Activated naive CD4-positive, alpha-beta T cell treated with anti-CD3 and anti-CD28 coated beads for 36 hours (primary cell): ENCODE results near the gene SVBP. TPM values are rescaled to one million over a fixed set of nuclear protein-coding genes. Genes with fewer than 3 reads are reported as not detected.

Experiments used
- CTCF ChIA-PET: fragments of 350-600 bp; sonication (Branson Sonifier 250); formaldehyde crosslinking; loops from one replicate; lab custom pipeline; 2021; ENCODE audit warnings: antibody characterized with exemption; lab: Charles Lee
- DNase-seq: peaks from one replicate; pipeline ENCODE4 v3.0.0-alpha.2; 2020
- H3K27ac Mint-ChIP-seq: one replicate; pipeline ENCODE4 v1.8.0; 2021; ENCODE audit warnings: mild to moderate bottlenecking, mixed read lengths
- H3K27me3 Mint-ChIP-seq: one replicate; pipeline ENCODE4 v1.8.0; 2021; ENCODE audit warnings: low read depth, mixed read lengths
- H3K36me3 Mint-ChIP-seq: one replicate; pipeline ENCODE4 v1.8.0; 2021; ENCODE audit warnings: low read depth, mixed read lengths
- H3K4me1 Mint-ChIP-seq: one replicate; pipeline ENCODE4 v1.8.0; 2021; ENCODE audit warnings: low read depth, mixed read lengths
- H3K4me3 Mint-ChIP-seq: one replicate; pipeline ENCODE4 v1.8.0; 2021; ENCODE audit warnings: mild to moderate bottlenecking, moderate library complexity, mixed read lengths
- H3K9me3 Mint-ChIP-seq: one replicate; pipeline ENCODE4 v1.8.0; 2021; ENCODE audit warnings: mixed read lengths
- intact Hi-C: fragments of 100-400 bp; cut with micrococcal nuclease; formaldehyde crosslinking; loops from one replicate; pipeline ENCODE4 v1.15.1; 2023
- total RNA-seq, 2 experiments: library from RNA; stranded (reverse); gene quantifications; one replicate each; pipeline ENCODE4 v1.2.3, GENCODE V29; 2021

SVBP gene
- total RNA-seq, 2 experiments from 2014 or later: 16.4 to 17.0 TPM

DNA sequence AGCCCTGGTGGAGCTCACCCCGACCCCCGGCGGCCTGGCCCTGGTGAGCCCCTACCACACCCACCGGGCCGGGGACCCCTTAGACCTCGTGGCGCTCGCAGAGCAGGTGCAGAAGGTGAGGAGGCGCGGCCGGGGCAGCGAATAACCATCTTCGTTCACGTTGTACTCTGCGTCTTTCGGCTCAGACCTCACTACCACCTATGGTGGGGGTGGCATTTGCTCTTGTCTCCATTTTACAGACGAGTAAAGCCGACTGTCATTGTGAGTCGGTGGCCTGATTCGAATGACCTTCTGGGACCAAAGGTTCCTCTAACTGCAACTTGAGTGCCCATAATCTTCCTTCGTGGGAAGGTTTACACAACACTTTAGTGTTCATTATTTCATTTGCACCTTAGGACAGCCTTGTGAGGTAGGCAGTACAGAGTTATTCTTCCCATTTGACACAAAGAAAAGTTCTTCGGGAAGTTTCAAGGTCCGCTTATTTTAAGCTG is 49.6 kb downstream of the SVBP start:
- Mint-ChIP-seq H3K27ac (peak overlapping the region; percentile 70), H3K4me3 (no peak overlapping the region), H3K36me3 (peaks cover 12% of the 10 kb centered on the region), H3K9me3 (no peaks in the 10 kb centered on the region), H3K27me3 (no peaks in the 10 kb centered on the region), H3K4me1 (peaks cover 37% of the 10 kb centered on the region)
- CTCF ChIA-PET: interaction anchor here (0.6 to 4.3 kb wide), 5 partner anchors 10 to 436 kb away, joined by 3 to 23 read pairs (median 7); no protein-coding TSS in a partner anchor
- intact Hi-C loops: loop anchor here (1.0 to 5.0 kb wide), 8 partner anchors 50 to 591 kb away; partner anchors contain the start of genes CDC20, CFAP57, EBNA1BP2 and ERMAP
- no peak for DNase-seq

DNA sequence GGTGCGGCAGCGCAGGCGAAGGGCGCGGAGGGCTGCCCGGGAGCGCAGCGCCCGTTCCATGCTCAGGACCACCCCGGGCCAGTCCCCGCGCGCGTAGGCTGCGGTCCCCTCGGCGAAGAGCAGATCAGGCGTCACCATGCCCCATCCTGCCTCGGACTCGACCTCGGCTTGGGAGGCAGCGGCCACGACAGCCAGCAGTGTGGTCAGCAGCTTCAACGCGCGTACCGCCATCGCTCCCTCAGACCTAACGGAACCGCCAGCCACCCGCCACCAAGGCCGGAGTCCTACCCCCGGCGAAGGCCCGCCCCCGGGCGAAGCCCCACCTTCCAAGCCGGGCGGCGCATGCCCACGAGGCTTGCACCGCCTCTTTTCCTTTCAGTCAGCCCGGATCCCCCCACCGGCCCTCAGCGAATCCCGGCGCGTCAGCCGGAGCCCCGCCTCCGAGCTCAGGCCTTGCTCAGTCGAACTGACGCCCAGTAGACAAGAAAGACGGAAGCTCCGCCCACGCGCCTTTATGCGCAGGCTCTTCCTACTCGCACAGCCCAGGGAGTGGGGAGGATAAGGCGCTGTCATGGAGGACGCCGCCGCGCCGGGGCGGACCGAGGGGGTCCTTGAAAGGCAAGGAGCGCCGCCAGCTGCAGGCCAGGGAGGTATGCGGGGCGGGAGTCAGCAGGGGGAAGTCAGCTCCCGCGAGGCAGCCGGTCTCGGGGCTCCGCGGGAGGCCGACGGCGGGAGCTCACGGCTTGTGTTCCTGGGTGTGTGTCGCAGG is 50.3 kb downstream of the SVBP start, which contains the start of the genes C1orf50 and P3H1:
Gene C1orf50 (plus strand): TSS at position 509 of the 769 bp plus-strand sequence. CDS start 63 bp downstream, at position 572.
Gene P3H1 (minus strand): TSS at position 288 of the 769 bp plus-strand sequence. CDS start 57 bp downstream, at position 231.
- H3K9me3 Mint-ChIP-seq: no peaks in the 10 kb centered on the region
- H3K4me1 Mint-ChIP-seq: peaks cover 35% of the 10 kb centered on the region
- no peaks in the 10 kb centered on the region for H3K27me3 Mint-ChIP-seq
- DNase-seq: peak; percentile 100
- CTCF ChIA-PET: interaction anchor here (0.7 to 4.3 kb wide), 10 partner anchors 9 to 307 kb away, joined by 3 to 23 read pairs (median 4); partner anchors contain the start of genes ERMAP and PPIH
- intact Hi-C loops: loop anchor here (1.0 to 5.0 kb wide), 8 partner anchors 50 to 592 kb away; partner anchors contain the start of genes CDC20, CFAP57, EBNA1BP2 and ERMAP
- no peak within 1 kb of the TSS for H3K4me3 Mint-ChIP-seq
- H3K36me3 Mint-ChIP-seq: peaks cover 16% of the 10 kb centered on the region
- H3K27ac Mint-ChIP-seq: peak within 1 kb of the TSS; percentile 83

- CTCF ChIA-PET: interaction anchor here (0.7 to 4.3 kb wide), 13 partner anchors 8 to 833 kb away, joined by 3 to 23 read pairs (median 4); partner anchors contain the start of genes ERMAP, PPIH and ZNF691
- intact Hi-C loops: loop anchor here (2.0 to 5.0 kb wide), 5 partner anchors 107 to 593 kb away; partner anchors contain the start of genes CDC20, CFAP57, EBNA1BP2 and PPCS
- peaks cover 34% of the 10 kb centered on the region for H3K4me1 Mint-ChIP-seq
- H3K27me3 Mint-ChIP-seq: no peaks in the 10 kb centered on the region
- H3K9me3 Mint-ChIP-seq: no peaks in the 10 kb centered on the region
- no peak overlapping the region for H3K4me3 Mint-ChIP-seq
- peaks cover 16% of the 10 kb centered on the region for H3K36me3 Mint-ChIP-seq
- DNase-seq: peak; percentile 46
- peak overlapping the region; percentile 73 for H3K27ac Mint-ChIP-seq
Observed at GRCh38 chr1:42765832-42766740, 51.1 kb downstream of the SVBP start.

DNA sequence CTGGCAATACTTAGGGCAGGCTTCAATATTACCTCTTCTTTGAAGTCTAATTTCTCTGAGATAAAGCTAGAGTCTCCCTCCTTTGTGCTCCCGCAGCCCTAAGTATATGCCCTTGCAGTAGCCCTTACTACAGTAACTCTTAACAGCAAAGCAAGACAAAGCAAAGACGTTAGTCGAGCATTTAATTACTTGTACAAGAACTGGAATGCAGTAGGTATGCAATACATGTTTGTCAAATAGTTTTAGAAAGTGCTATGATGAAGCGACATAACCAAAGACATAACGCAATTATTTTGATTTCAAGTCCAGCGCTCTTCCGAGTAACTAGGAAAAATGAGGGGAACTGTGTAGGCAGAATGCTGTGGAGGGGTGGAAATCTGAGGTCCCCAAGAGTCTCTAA is 51.9 kb downstream of the SVBP start:
- Mint-ChIP-seq H3K4me3 (no peak overlapping the region), H3K27ac (no peak overlapping the region), H3K9me3 (no peaks in the 10 kb centered on the region), H3K36me3 (peaks cover 14% of the 10 kb centered on the region), H3K4me1 (peaks cover 29% of the 10 kb centered on the region), H3K27me3 (no peaks in the 10 kb centered on the region)
- CTCF ChIA-PET: interaction anchor here (0.8 to 4.3 kb wide), 4 partner anchors 12 to 81 kb away, joined by 3 to 23 read pairs (median 4); partner anchors contain the start of gene ZNF691
- intact Hi-C loops: loop anchor here (5.0 kb wide), 1 partner anchor 407 kb away; the partner anchor contains the start of genes CFAP57 and EBNA1BP2
- DNase-seq: no peak

DNA sequence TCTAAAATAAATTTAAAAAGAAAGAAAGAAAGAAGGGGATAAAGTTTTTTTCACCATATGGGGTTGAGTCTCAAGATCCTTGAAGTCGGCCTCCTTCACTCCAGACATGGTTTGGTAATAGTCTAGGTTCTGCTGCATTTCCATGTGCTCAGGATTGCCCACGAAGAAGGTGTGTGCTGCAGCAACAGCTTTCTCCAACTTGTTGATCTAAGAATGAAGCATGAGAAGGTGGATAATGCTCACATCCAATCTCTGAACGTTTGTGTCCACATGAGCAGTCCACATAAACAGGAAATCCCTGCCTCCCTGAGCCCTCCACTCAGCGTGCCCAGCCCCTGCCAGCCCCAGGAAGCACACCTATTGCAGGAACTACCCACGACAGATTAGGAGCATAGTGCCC is 54.9 kb downstream of the SVBP start:
- H3K9me3 Mint-ChIP-seq: no peaks in the 10 kb centered on the region
- H3K27me3 Mint-ChIP-seq: no peaks in the 10 kb centered on the region
- H3K4me1 Mint-ChIP-seq: peaks cover 8% of the 10 kb centered on the region
- intact Hi-C loops: no loop called here
- no peak overlapping the region for H3K27ac Mint-ChIP-seq
- CTCF ChIA-PET: interaction anchor here (0.5 to 1.0 kb wide), 3 partner anchors 16 to 269 kb away, joined by 3 read pairs; no protein-coding TSS in a partner anchor
- peaks cover 8% of the 10 kb centered on the region for H3K36me3 Mint-ChIP-seq
- no peak overlapping the region for H3K4me3 Mint-ChIP-seq
- no peak for DNase-seq

- CTCF ChIA-PET: no interaction called here
- no peak overlapping the region for H3K4me3 Mint-ChIP-seq
- no peaks in the 10 kb centered on the region for H3K27me3 Mint-ChIP-seq
- DNase-seq: no peak
- intact Hi-C loops: no loop called here
- peaks cover 8% of the 10 kb centered on the region for H3K4me1 Mint-ChIP-seq
- H3K36me3 Mint-ChIP-seq: peaks cover 10% of the 10 kb centered on the region
- H3K9me3 Mint-ChIP-seq: no peaks in the 10 kb centered on the region
- no peak overlapping the region for H3K27ac Mint-ChIP-seq
Observed at GRCh38 chr1:42761567-42761966, 55.6 kb downstream of the SVBP start.

DNA sequence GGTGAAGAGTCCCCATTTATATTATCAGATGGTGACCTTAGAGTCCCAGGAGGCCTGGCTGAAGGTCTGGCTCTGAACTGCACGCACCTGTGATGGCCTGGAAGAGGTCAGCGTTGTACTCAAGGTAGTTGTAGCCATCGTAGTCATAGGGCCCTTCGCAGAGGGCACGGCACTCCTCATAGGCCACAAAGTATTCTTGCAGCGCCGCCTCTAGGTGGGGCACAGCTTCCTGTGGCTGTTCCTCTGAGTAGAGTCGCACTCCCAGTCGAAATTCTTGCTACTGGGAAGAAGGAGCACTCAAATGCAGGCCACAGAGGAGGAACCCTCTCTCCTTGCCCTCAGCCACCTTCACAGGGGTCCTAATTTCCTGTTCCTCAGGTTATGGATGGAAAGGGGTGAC is 58.1 kb downstream of the SVBP start:
- peaks cover 24% of the 10 kb centered on the region for H3K36me3 Mint-ChIP-seq
- no peaks in the 10 kb centered on the region for H3K9me3 Mint-ChIP-seq
- intact Hi-C loops: no loop called here
- H3K4me3 Mint-ChIP-seq: no peak overlapping the region
- CTCF ChIA-PET: interaction anchor here (0.6 to 3.0 kb wide), 2 partner anchors 9 to 97 kb away, joined by 3 to 15 read pairs; partner anchors contain the start of genes C1orf50 and P3H1
- H3K27me3 Mint-ChIP-seq: no peaks in the 10 kb centered on the region
- H3K27ac Mint-ChIP-seq: no peak overlapping the region
- peaks cover 8% of the 10 kb centered on the region for H3K4me1 Mint-ChIP-seq
- DNase-seq: no peak

DNA sequence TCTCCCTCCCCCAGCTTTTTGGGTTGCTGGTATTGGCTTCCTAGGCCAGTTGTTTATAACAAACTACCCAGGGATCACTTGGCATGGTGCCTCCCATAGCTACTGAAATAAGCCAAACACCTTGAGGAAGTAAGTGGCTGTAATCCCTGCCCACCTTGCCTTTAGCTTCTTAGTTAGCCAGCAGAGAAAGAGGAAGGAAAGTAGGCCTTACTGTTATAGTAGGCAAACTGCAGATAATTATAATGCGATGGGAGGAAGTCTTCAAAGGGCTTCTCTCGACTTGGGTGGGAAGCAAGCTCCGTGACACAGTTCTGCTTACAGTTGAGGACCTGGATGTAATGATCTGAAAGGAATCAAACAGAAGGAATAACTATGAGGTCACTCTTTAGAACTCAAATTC is 58.6 kb downstream of the SVBP start:
- CTCF ChIA-PET: interaction anchor here (3.0 kb wide), 1 partner anchor 9 kb away, joined by 15 read pairs; the partner anchor contains the start of genes C1orf50 and P3H1
- Mint-ChIP-seq H3K36me3 (peaks cover 28% of the 10 kb centered on the region), H3K27ac (no peak overlapping the region)

GRCh38 chr1:42757892-42758275 is 59.3 kb downstream of the SVBP start:
- Mint-ChIP-seq H3K9me3 (no peaks in the 10 kb centered on the region), H3K27ac (no peak overlapping the region), H3K4me1 (peaks cover 4% of the 10 kb centered on the region), H3K4me3 (no peak overlapping the region), H3K27me3 (no peaks in the 10 kb centered on the region), H3K36me3 (peaks cover 31% of the 10 kb centered on the region)
- CTCF ChIA-PET: interaction anchor here (1.5 to 3.0 kb wide), 2 partner anchors 10 kb away, joined by 3 to 15 read pairs; partner anchors contain the start of genes C1orf50 and P3H1
- intact Hi-C loops: no loop called here
- no peak for DNase-seq

More for the DNA sequence above, 58.6 kb downstream of the SVBP start:
- intact Hi-C loops: no loop called here
- Mint-ChIP-seq H3K4me3 (no peak overlapping the region), H3K27me3 (no peaks in the 10 kb centered on the region), H3K9me3 (no peaks in the 10 kb centered on the region), H3K4me1 (peaks cover 5% of the 10 kb centered on the region)
- no peak for DNase-seq
